C4-2B (cell line): ENCODE measurements around the gene DAPL1.
"Not testable (repeated sequence)": the region's sequence is repeated elsewhere in the genome, so short reads cannot be mapped to it uniquely, and the experiment has no call there.

ENCODE experiments used
- CTCF ChIP-seq: fragments of 450-650 bp; conservative IDR thresholded peaks from 2 replicates; pipeline ENCODE4 v1.5.1; 2017; ENCODE audit warnings: mild to moderate bottlenecking
- ZFX ChIP-seq: fragments of 450-650 bp; IDR thresholded peaks from 2 replicates; pipeline ENCODE4 v1.6.1; 2017

GRCh38 chr2:158861626-158862025, 66.5 kb downstream of the DAPL1 start:
- TF ChIP-seq CTCF, ZFX: not testable (repeated sequence)
